HG03108 (cell line): ENCODE results near the gene SYAP1.
A peak's percentile ranks its signal among the peaks of the same experiment; 100 is the strongest.
"Not testable (repeated sequence)": the region's sequence is repeated elsewhere in the genome, so short reads cannot be mapped to it uniquely, and the experiment has no call there.

ENCODE experiments used
- ATAC-seq: cut with Tn5 transposase; IDR thresholded peaks from one replicate; pipeline ENCODE4 v1.9.1; 2021; ENCODE audit warnings: moderate library complexity; ENCODE audit not compliant: unreplicated experiment

Gene SYAP1

GRCh38 chrX:16722481-16722880 lies 3.1 kb downstream of the SYAP1 start:
- ATAC-seq = no peak

GRCh38 chrX:16725072-16725471 lies 5.7 kb downstream of the SYAP1 start:
- ATAC-seq = no peak

DNA sequence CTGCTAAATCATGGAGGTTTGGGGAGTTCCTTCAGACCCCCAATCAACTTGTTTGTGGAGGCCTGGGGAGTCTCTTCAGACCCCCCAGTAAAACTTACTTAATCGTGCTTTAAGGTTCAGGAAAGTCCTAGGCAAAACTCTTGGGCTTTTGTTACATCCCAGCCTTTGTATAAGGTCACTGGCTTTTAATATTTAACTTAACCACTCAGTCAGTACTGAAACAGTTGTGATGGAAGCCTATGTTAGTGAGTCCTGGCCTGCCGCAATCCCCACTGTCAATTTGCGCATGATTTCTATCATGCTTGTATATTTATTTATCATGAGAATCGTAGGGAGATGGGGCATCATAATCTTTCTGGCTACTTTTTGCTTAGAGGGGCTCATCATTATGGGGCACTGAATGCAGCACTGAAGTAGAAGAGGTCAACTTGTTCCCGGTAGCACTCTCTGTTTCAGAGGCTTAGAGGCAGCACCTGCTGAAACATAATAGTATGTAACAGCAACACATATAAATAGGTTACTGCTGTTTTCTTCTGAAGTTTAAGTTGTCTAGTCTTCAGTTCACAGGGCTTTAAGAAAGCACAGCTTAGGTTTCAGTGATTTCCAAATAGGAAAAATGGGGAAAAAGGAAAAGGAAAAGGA lies 7.1 kb downstream of the SYAP1 start:
- peak; percentile 77 for ATAC-seq

DNA sequence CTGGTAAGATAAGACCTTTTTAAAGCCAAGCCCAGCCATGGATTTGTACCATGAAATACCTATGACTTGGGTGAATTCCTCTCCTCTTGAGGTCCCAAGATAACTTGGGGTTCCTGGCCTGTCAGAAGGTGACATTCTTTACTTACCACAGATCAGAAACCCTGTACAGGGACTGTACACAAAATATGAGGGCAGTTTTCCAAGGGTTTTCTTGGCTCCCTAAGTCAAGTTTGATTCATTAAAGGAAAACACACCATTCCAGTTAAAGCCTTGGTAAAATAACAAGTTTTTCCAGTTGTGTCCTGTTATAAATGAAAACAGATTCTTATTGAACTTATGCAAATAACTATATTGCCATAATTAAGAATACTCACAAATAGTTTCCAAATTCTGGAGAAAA lies 8.2 kb downstream of the SYAP1 start:
- no peak for ATAC-seq

- ATAC-seq = no peak
Measured at GRCh38 chrX:16730450-16730849, 11.0 kb downstream of the SYAP1 start.

DNA sequence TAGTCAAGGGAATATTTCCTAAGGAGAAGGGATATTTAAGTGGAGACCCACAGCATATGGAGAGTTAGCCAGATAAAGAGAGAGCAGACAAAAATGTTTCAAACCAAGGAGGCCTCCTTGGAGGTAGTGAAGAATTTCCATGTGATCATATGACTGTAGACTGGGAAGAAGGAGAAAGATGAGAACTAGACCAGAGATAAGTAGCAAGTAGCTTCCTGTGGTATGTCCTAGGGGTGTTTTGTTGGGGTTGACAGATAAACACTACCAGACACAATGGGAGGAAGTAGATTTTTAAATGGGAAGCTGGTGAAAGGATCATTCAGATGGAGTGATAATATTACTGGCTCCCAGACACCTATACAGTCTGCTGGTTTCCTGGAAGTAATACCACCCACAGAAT lies 13.6 kb downstream of the SYAP1 start:
- ATAC-seq = no peak

DNA sequence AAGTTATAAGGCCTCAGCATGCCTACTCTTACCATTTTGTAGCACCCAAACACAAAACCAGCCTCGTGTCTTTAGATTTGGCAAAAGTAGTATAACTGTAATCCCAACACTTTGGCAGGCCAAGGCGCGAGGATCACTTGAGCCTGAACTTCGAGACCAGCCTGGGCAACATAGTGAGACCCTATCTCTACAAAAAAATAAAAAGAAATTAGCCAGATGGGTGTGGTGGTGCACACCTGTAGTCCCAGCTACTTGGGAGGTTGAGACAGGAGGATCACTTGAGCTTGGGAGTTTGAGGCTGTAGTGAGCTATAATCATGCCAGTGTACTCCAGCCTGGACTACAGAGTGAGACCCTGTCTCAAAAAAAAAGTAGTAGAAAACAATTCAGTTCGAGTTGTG lies 17.6 kb downstream of the SYAP1 start:
- no peak for ATAC-seq

DNA sequence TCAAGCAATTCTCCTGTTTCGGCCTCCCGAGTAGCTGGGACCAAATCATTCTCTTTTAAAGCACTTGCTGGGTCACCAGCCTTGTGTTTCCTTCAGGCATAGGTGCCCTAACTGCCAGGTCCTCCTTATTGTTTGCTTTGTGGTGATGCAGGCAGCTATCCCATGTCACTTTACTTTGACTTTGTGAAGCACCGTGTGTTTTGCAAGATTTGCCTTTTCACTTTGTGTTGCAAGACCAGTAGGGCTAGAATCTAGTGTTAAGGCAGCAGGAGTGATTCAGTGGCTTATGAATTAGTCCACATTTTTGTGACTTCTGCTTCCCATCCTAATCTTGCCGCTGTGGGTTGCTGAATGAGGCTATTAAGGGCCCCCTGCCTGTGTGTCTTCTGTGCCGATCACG lies 20.2 kb downstream of the SYAP1 start:
- ATAC-seq = no peak

- no peak for ATAC-seq
Measured at GRCh38 chrX:16743604-16744325, 24.4 kb downstream of the SYAP1 start.

GRCh38 chrX:16745102-16745501 lies 25.7 kb downstream of the SYAP1 start:
- no peak for ATAC-seq

DNA sequence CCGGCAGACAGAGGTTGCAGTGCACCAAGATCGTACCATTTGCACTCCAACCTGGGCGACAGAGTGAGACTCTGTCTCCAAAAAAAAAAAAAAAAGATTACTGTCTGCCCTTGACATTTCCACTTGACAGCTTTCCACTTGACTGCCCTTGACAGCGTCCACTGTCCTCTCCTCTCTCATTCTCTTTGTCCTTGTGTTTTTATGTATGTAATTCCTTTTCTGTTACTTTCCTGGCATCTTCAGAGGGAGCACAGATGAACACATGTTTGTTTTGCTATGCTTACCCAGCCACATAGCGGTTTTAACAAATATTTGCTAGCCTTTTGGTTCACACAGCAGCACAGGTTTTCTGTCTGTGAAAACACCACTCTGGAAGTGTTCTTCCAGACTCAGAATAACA lies 26.2 kb downstream of the SYAP1 start:
- no peak for ATAC-seq

DNA sequence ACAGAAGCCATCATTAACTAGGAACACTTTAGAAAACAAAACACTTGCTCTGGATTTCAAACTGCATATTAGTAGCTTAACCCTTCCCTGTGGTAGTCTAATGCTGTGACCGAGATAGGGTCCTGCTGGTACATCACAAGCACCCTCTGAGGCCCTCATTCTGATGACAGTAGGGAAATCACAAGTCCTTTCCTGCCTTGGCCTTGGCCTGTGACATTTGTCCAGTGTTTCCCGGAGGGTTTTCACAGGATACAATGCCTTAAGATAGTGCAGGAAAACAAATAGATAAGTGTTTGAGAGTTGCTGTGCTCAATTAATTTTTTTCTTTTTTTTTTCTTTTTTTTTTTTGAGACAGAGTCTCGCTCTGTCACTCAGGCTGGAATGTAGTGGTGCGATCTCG lies 29.0 kb downstream of the SYAP1 start:
- no peak for ATAC-seq

DNA sequence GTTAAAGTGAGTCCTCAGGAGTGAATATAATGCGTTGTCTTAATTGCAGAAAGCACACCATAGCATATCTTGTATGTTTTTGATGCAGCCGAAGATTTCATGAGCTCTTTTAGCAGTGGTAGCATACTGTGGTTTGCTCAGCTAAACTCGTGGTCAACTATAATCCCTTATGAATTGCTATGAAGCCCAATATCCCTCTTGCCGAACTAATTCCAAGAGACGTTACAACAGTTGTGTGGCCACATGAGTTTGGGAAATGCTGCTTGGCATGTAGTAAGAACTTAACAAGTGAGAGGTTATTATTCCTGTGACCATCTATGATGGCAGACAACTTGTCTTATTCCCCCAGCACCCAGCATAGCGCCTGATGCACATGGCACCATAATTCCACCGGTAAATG lies 30.7 kb downstream of the SYAP1 start:
- no peak for ATAC-seq

GRCh38 chrX:16754019-16754418 lies 34.6 kb downstream of the SYAP1 start:
- ATAC-seq = no peak

DNA sequence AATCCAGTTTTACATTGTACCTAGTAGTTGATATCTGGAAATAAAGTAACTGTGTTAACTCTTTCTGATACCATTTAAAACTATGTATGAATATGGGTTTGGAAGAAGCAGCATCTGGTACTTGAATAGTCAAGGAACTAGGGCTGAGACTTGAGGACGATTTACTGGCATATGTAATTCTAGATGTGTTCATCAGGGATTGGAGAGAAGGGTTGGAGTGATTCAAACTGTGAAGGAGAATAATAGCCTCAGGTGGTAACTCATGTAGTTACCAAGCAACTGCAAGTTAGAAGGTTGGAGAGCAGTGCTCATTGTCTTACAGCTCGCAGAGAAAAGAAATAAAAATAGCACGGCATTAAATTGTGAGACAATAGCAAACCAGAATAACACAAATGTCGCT lies 37.3 kb downstream of the SYAP1 start:
- no peak for ATAC-seq

DNA sequence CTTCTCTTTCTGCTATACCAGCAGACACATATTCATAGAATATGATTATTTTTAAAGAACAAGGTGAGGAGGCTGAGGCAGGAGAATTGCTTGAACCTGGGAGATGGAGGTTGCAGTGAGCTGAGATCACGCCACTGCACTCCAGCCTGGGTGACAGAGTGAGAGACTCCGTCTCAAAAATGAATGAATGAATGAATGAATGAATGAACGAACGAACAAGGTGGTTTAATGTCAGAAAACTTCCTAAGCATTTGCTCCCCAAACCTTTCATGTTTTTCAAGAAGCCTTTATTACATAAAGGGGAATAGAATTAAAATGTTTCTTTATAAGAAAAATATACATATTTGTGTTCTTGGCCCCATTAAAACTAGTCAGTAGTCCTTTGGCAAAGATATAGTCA lies 42.1 kb downstream of the SYAP1 start:
- ATAC-seq = not testable (repeated sequence)

DNA sequence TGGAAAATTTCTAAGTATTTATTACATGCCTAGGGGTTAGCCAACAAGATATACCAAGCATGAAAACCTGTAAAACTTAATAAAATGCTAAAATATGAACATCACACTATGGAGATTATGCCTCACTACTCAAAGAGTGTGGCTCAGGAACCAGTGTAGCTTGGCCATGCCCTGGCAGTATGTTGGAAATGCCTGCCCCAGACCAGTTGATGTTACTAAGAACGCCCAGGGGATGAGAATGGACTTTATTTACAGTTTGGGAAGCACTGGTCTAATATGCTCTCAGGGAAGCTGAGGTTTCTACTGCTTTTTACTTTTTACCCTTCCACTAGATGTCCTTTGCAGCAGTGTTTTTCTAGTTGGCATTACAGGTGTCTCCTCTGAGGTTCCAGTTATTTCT lies 43.2 kb downstream of the SYAP1 start:
- no peak for ATAC-seq

DNA sequence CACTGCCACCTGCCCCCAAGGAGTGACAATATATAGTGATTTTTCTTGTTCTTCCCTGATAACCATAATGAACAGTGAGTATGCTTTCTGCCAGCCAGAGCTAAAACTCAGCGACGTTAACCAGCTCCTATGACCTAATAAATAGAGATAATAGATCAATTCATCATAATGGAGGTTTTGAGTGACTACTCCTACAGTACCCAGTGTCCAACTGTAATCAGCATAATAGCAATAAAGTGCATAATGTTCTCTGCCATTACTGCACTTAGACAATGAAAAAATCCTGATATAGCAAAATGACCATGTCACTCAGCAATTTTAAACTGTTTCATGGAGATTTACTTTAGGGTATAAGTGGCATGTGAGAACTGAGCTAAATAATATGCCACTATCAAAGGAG lies 46.2 kb downstream of the SYAP1 start:
- no peak for ATAC-seq

DNA sequence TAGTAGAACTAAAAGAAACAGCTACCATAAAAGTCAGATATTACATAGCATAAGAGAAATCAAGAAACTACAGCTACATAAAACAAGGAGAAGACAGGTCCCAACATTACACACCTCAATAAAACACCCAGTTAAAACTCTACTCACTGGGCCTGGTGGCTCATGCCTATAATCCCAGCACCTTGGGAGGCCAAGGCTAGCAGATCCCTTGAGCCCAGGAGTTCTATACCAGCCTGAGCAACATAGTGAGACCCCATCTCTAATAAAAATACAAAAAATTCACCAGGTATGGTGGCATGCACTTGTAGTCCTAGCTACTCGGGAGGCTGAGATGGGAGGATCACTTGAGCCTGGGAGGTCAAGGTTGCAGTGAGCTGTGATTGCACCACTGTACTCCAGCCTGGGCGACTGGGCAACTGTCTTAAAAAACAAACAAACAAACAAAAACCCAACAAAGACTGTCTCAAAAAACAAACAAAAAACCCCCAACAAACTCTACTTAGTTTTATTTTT lies 51.6 kb downstream of the SYAP1 start:
- no peak for ATAC-seq

GRCh38 chrX:16771483-16772398 lies 52.3 kb downstream of the SYAP1 start:
- no peak for ATAC-seq

DNA sequence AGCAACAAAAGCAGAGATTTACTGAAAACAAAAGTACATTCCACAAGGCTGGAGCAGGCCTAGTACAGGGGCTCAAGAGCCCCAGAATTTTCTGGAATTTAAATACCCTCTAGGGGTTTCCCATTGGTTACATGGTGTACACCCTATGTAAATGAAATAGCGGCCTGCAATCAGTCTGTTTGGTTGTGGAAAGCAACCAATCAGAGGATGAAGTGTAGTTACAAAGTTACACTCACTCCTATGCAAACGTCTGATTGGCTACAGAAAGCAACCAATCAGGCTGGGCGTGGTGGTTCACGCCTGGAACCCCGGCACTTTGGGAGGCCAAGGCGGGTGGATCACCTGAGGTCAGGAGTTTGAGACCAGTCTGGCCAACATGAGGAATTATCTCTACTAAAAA lies 53.0 kb downstream of the SYAP1 start:
- no peak for ATAC-seq

- no peak for ATAC-seq
Measured at GRCh38 chrX:16774746-16775145, 55.3 kb downstream of the SYAP1 start.
